HG03521 (cell line): ENCODE results near the gene RGR.

Experiments
- ATAC-seq: cut with Tn5 transposase; IDR thresholded peaks from one replicate; pipeline ENCODE4 v1.9.1; 2021; ENCODE audit warnings: mild to moderate bottlenecking, moderate library complexity; ENCODE audit not compliant: unreplicated experiment

Gene RGR

DNA sequence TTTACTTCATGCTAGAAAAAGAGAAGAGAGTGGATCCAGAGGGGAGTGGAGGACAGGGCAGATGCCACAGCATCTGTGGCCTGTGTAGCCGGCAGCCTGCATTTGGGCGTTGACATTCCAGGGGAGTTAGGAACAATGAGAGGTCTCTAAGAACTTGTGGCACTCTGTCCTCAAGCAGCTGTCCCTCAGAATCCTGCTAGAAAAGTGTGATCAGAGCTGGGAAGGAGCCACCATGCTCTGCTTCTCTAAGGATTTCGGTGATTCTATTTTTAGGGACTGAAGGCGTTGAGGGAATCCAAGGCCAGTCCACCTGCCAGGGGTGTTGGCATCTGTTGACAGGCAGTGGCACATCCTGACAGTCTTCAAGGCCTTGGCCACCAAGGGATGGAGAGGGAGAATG lies 27.1 kb upstream of the RGR start:
- no peak for ATAC-seq

- no peak for ATAC-seq
Measured at GRCh38 chr10:84221916-84222315, 22.9 kb upstream of the RGR start.

GRCh38 chr10:84224411-84225028 lies 20.3 kb upstream of the RGR start:
- no peak for ATAC-seq

GRCh38 chr10:84225427-84226173 lies 19.3 kb upstream of the RGR start, which contains the start of gene LRIT2:
LRIT2 (minus strand) TSS chr10:84225544; CDS start chr10:84225520, 24 bp downstream.
- ATAC-seq: no peak

DNA sequence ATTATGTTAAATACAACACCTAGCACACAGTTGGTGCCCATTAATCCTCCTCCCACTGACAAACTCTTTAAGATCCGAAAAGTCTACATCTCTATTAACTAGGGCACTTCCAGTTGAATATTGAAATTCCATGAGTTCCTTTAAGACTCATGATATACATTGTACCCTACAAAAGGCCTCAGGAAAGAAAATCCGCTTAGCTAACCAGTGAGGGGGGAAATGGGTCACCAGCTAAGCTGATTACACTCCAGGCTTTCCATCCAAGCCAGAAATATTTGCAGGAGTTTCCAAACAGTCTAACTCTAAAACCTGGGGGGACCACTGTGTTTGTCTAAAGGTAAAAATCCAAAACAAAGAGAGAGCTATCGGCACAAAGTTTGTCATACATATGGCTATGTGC lies 18.2 kb upstream of the RGR start:
- ATAC-seq: no peak

DNA sequence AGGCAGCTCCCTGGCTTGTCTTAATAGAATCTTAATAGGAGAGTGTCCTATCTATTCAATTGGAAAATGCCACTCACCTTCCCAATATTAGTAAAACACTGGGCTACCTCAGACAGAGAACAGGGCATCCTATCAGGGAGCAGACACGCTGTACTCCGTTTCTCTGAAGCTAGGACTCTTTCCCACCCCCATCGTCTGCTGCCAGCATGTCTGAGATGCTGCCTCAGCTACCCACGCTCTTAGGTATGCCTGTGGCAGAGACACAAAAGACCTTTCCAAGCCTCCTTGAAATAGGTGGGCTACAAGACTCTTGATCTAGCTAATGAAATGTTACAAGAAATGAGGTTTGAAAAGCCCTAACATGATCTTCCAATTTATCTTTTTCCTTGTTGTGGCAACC lies 17.0 kb upstream of the RGR start:
- ATAC-seq: no peak

GRCh38 chr10:84230359-84230758 lies 14.5 kb upstream of the RGR start:
- ATAC-seq: no peak

- no peak for ATAC-seq
Measured at GRCh38 chr10:84232376-84232775, 12.5 kb upstream of the RGR start.

DNA sequence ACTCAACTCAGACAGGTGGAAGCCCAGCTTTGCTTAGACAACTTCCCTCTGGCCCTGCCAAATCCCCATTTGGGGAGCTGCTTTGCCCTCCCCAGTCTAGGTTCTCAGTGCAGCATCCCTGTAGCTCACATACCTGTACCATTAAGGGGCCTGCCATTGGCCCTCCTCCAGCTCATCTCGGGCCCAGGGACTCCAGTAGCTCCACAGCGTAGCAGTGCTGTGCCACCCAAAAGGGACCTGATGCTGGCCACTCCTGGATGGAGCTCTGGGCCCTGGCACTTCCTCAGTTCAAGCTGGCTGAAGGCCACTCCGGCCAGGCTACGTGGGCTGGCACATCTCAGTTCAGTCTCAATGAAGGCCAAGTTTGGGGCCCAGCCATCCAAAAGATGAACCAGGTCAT lies 10.9 kb upstream of the RGR start:
- no peak for ATAC-seq

DNA sequence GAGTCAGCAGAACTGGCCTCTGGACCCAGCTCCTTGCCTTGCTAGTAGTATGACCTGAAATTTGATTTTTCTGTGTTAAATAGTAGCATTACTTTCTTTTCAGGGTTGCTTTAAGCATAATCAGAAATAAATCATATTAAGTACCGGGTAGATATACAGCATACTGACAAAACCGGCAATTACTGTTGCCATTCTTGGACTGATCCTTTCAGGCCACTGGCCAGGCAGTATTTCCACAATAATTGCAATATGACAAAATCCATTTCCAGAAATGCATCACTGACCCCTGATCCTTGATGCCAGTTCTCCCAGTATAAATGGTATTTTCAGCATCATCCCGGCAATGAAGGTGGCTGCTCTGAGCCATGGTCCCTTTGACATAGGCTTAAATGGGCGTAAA lies 10.4 kb upstream of the RGR start:
- ATAC-seq: no peak

DNA sequence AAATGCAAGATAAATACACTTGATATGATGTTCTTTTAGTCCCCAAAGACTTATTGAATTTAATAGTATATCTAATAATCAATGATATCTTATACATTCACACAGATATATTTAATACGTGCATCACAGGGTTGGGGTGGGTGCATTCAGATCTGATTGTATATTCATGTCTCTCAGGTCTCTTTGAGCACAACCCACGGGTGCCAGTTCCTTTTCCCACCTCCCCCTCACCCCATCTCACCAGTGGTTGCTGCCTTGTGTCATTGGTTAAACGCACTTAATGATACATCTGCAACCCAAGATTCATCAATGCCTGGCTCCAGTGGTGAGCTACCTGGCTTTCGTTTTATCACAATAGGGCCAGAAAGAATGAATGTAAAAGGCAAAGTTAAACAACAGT lies 9.8 kb upstream of the RGR start:
- no peak for ATAC-seq

DNA sequence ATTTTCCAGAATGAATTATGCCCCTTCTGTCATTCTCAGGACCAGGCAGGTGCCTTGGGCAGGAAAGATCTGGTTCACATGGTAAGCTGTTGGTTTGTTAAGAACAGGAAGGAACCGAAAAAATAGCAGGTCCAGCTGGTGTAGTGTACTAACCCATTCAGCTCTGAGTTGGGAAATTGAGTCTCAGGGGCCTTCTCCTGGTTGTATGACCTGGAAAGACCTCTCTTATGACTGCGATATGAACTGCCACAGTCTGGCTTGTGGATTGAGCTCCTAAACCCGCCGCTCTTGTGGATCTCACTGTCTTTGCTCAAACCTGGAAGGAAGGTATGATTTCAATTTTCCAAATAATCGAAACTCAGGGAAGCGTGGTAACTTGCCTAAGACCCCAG lies 8.1 kb upstream of the RGR start:
- no peak for ATAC-seq

DNA sequence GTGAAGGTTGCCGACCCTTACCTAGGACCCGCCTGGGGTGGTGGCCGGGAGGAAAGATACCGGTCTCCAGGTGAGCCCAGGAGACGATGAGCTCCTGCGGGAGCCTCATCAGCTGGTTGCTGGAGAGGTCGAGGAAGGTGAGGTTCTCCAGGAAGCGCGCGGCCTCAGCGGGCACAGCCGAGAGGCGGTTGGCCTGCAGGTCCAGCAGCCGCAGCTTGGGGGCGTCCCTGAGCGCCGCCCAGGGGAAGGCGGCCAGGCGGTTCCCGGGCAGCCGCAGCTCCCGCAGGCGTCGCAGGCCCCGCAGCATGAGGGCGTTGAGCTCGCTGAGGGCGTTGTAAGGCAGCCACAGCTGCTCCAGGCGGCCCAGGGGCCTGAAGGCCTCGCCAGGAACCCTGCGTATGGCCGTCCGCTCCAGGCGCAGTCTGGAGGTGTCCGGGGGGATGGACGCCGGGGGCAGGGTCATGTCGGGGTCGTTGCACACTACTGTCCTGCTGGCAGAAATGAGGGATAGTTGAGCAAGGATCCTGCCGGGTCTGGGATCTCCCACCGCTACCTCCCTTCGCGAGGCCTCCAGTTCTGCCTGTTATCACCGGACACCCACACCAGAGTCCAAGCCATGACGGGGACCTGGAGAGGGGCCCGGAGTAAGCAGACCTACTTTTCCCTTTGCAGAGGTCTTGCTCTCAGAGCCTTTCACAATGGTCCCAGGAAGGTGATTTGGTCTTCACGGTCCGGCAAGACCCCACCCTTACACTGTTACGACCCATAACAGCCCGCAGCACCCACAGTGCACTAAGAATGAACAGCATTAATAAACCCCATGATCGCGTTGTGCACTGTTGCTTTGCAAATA lies 7.4 kb upstream of the RGR start:
- no peak for ATAC-seq

DNA sequence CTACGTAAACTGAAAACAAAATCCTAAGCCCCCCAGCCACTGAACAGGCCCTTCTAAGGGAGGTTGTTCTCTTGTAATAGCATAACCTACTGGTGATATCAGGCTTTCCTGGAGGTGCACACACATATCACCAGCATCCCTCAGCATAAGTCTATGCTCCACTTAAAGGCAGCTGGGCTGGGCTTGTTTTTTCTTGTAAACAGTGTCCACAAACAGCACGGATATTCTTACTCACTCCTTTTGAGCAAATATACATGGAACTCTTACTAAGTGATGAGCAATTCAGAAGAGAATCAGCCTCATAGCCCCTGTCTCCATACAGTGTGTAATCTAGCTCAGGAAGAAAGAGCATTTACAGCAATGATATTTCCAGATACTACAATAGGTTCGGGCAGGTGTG lies 5.9 kb upstream of the RGR start:
- no peak for ATAC-seq

DNA sequence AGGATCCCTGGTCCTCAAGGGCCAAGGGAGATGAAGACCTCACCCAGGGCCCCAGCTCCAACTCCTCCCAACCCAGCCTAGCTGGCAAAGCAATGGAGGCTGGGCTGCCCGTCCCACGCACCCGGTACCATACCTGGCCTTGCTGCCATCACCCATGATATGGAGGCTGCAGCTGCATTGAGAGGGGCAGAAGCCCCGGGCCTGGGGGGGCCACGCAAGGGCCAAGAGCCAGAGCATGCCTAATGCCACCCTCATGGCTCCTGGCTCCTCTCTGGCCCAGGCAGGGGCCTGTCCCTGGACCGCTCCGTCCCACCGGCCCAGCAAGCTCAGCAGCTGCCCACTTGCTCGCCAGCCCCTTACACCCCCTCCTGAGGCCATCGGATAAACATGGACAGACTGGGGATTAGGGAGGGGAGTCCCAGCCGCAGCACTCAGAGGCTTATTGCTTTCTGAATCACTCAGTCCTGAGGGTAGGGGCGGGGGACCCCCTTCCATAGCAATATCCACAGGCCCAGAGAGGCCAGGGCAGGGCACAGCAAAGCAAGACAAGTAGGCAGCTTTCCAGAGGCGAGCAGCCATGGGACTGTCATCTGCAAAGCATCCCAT lies 3.6 kb upstream of the RGR start, which contains the start of gene LRIT1:
Gene LRIT1 (minus strand): TSS at position 362 of the 606 bp plus-strand sequence. CDS start 107 bp downstream, at position 255.
- no peak for ATAC-seq

- no peak for ATAC-seq
Measured at GRCh38 chr10:84243759-84244158, 1.1 kb upstream of the RGR start.

DNA sequence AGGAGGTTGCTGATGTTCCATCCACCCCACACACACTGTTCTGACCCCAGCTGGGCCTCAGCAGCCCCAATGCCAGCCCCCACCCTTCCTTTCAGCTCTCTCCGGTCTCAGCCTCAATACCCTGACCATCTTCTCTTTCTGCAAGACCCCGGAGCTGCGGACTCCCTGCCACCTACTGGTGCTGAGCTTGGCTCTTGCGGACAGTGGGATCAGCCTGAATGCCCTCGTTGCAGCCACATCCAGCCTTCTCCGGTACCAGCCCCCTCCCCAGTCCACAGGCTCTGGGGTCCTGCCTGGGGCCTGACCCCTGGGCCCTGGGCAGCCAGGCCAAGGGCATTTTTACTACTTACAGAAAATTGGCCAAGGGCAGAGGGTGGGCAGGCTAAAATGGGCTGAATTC lies 2.6 kb downstream of the RGR start:
- no peak for ATAC-seq

DNA sequence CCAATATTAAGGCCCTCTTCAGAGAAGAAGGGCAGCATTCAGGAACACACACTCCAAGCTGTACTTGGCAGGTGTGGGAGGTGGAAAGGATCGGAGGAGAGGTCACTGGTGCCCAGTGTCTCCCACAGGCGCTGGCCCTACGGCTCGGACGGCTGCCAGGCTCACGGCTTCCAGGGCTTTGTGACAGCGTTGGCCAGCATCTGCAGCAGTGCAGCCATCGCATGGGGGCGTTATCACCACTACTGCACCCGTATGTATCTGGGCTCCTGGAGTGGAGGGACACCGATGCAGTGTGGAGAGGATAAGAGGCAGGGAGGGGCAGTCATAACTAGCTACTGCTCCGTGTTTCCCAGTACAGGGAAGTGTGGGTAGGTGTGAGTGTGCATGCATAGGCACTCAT lies 3.9 kb downstream of the RGR start:
- no peak for ATAC-seq

- ATAC-seq: no peak
Measured at GRCh38 chr10:84254552-84255478, 10.0 kb downstream of the RGR start.
